NCI-H510A (cell line): ENCODE results near the gene REV1.
"Not testable (repeated sequence)": the region's sequence is repeated elsewhere in the genome, so short reads cannot be mapped to it uniquely, and the experiment has no call there.

Experiments
- DNase-seq: peaks from one replicate; lab custom pipeline; 2025; lab: John Stamatoyannopoulos, UW

The REV1 gene

DNA sequence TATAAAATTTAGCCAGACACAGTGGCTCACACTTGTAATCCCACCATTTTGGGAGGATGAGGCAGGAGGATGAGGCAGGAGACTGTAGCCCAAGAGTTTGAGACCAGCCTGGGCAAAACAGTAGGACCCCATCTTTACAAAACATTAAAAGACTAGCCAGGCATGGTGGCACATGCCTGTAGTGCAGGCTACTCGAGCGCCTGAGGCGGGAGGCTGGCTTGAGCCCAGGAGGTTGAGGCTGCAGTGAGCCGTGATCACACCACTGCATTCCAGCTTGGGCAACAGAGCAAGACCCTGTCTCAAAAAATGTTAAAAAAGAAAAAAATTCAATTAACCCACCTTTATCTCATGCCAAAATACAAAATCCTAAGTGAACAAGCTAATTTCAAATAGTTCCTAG, 4.0 kb downstream of the REV1 start:
- no peak for DNase-seq

DNA sequence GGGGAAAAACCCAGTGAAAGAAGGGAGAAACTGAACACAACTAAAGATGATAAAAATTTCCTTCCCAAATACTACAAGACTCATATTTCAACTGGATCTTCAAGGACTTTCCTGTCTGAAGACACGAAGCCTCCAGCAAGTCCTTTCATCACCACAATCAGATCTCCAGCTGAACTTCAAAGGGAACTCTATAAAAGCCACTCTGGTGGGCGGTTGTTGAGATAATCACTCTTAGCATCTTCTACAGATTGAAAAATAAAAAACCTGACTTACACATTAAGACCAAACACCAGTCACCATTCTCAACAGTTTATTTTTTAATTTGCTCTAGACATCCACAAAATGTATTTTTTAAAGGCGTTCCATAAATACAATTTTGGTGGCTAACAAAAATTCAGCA, 4.4 kb downstream of the REV1 start:
- no peak for DNase-seq

DNA sequence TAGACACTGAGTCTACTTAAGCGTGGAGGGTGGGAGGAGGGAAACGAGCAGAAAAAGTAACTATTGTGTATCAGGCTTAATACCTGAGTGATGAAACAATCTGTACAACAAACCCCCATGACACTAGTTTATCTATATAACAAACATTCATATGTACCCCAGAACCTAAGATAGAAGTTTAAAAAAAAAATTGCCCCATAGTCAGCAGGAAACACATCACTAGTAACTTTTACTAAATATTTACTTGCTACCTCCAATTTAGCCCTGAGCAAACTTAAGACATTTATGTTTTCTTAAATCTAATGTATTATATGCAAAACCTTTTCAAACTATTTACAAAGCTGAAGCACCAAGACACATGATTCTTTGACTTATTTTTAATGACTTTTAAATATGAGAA, 5.6 kb downstream of the REV1 start:
- no peak for DNase-seq

DNA sequence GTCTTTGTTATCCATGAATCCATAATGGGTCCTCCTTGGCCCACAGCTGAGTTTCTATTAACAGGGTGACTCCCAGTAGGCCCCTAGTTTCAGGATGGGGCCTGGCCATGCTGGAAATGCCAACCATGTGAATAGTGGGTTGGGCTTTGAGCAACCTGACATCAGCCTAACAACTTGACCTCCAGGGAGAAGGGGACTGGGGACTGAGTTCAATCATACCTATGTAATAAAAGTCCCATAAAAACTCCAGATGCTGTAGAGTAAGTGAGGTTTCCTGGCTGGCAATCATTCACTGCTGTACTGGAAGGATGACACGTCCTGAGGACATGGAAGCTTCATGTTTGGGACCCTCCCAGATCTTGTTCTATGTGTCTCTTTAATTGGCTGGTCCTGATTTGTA, 7.9 kb downstream of the REV1 start:
- DNase-seq, result no peak

DNA sequence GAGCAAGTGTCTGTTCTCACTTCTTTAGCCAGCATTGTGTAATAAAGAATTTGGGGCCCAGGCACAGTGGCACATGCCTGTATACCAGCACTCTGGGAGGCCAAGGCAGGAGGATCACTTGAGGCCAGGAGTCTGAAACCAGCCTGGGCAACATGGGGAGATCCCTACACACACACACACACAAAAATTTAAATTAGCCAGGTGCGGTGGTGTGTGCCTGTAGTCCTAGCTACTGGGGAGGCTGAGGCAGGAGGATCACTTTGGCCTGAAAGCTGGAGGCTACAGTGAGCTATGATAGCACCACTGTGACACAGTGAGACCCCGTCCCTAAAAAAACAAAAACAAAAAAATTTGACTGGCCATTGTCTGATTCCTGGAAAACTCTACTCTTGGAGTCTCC, 8.3 kb downstream of the REV1 start:
- no peak for DNase-seq

DNA sequence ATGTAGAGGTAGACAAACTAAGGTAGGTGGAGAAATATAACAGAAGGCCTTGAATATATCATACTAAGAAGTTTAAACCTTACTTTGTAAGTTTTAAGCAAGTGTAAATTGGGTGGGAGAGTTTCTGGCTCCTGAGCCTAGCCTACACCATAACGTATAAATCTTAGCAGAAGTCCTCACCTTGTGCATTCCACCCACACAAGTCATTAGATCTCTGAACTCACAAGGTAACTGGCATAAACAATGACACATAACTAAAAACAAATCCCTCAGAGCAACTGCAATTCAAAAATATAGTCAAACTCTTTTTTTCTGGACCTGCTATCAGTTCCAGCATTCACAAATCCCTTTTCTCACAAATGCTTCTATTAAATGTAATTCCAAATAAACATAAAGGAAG, 9.4 kb downstream of the REV1 start:
- DNase-seq, result no peak

DNA sequence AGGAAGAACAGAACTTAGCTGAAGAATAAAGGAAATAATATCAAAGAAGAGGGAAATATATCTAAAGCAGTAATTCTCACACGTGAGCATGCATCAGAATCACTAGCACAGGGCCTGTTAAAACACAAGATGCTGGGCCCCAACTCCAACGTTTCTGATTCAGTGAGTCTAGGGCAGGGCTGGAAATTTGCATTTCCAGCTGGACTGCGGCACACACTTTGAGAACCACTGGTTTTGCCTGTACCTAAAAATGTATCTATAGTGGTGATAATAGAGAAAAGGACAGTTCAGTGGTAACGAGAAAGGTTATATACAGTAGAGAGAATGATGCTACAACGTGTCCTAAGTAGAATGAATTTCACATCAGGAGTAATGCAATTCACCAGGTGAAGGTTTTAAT, 11.2 kb downstream of the REV1 start:
- DNase-seq, result no peak

DNA sequence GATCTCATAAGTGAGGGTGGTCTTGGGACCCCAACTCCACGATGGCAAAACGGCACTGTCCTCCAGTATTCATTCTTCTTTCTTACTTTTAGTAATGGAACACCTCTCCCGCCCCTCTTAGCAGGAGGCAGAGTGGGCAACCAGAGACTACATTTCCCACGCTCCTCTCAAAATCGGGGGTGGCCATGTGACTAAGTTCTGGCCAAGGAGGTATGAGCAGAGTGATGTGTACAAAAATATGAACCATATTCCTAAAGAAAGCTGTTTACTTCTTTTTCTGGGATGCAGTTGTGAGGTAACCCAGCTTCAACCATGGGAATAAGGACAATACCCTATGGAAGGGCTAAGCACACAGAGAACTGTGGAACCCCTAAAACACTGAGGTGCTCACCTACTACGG, 12.8 kb downstream of the REV1 start:
- DNase-seq, result no peak

DNA sequence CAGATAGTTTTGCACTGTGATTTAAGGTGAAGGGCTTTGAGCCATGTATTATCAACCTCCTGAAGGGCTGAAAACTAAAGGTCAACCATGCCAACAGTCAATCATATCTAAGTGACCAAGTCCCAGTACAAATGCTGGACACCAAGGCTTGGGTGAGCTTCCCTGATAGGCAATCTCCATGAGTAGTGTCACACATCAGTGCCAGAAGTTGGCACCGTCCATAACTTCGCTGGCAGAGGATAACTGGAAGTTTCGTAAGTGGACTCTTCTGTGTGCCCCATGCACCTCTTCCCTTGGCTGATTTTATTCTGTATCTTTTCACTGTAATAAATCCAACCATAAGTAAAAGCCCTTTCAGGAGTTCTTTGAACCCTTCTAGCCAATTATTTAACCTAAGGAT, 13.2 kb downstream of the REV1 start:
- DNase-seq, result no peak

DNA sequence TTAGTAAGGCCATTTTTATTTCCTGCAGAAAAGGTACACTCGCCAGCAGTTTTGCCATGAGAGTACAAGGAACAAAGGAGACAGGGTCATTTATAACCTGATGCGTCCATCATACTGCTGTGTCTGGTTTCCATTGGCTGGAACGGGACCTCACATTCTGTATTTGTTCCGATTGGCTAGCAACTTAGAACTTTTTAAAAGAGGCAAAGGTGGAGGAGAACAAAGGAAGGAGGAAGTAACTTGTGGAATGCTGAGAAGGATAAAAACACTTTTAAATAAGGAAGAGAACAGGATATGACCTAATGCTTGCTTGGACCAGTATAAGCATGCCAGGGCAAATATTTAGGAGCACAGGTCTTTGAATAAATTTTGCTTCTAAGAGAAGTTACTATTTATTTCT, 14.7 kb downstream of the REV1 start:
- DNase-seq, result not testable (repeated sequence)

DNA sequence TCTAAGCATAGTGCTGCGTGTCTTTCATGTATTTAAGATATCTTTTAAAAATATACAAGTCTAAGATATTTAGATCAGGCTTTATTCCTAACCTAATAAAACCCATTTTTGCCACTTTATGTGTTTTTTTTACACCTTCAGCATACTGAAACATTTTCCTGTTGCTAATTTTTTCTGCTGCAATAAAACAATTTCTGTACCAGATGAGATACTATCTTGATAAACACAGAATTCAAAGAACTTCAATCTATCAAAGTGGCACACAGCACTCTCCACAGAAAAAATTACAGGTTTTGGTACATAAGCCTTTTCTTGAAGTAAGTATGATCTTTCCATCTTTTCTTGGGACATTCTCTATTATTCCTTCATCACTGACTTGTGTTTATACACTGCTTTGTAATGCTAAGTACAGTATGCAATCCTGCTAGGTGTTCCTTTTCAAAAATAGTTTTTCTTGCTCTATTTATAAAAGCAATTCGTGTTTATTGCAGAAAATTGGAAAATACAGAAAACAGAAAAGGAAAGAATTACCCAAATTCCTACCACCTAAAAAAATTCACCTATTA, 16.2 kb downstream of the REV1 start:
- no peak for DNase-seq

DNA sequence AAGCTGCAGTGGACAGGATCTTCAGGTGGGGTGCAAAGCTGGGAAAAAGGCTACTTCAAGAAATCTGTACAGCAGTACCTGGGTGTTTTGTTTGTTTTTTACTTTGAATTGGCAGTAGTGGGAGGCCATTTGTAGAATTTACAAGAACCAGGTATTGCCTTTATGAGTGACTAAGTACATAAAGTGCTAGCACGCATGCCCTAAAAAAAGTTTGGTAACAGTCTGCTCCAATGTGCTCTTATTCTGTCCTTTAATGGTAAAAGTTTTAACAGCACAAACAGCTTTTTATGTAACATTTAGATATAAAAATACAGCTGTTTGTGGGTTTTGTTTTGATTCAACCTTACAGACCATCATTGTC, 17.2 kb downstream of the REV1 start:
- DNase-seq, result no peak

DNA sequence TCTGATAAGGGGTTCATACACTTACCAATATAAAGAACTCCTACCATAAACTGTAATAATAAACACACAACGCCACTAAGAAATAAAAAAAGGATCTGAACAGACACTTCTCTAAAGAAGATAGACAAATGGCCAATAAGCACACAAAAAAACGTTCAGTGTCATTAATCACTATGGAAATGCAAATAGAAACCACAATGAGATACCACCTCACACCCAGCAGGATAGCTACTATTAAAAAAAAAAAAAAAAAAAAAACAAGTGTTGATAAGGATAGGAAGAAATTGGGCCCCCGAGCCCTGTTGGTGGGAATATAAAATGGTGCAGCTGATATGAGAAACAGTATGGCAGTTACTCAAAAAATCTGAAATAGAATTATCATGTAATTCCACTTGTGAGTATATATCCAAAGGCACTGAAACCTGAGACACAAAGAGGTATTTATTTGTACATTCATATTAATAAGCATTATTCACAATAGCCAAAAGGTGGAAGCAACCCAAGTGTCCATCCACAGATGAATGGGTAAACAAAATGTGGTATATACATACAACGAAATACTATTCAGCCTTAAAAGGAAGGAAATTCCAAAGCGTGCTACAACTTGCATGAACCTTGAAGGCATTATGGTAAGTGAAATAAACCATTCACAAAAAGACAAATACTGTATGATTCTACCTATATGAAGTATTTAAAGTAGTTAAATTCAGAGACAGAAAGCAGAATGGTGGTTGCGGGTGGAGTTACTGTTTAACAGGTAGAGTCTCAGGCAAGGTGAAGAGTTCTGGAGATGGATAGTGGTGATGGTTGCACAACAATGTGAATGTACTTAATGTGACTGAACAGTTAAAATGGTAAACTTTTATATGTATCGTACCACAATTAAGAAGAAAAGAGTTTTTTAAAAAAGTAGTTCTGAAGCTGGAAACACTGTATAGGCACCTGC, 17.9 kb downstream of the REV1 start:
- DNase-seq, result no peak

DNA sequence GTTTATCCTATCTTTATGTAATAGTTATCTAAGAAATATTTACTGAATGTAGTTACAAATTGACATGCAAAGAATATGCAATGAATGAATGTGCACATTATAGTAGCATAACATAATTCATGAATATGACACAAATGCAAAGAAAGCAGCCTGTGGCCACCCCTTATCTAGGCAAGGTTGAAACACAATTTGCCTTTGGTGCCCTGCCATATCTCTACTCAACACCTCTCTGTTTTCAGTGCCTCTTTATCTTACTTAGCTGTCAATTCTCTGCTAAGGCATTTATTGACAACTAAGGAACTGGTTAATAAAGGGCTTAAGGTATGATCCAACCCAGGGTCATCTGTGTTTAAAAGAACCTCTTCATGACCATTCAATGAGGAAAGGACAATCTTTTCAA, 18.9 kb downstream of the REV1 start:
- no peak for DNase-seq

DNA sequence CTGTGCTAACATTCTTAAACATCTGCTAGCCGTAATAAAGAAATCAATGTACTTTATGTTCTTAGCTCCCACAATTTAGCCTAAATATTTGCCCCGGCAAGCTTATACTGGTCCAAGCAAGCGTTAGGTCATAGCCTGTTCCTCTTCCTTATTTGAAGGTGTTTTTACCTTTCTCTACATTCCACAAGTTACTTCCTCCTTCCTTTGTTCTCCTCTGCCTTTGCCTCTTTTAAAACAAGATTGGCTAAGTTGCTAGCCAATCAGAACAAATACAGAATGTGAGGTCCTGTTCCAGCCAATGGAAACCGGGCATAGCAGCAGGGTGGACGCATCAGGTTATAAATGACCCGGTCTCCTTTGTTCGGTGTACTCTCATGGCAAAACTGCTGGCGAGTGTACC, 19.4 kb downstream of the REV1 start:
- DNase-seq, result not testable (repeated sequence)

DNA sequence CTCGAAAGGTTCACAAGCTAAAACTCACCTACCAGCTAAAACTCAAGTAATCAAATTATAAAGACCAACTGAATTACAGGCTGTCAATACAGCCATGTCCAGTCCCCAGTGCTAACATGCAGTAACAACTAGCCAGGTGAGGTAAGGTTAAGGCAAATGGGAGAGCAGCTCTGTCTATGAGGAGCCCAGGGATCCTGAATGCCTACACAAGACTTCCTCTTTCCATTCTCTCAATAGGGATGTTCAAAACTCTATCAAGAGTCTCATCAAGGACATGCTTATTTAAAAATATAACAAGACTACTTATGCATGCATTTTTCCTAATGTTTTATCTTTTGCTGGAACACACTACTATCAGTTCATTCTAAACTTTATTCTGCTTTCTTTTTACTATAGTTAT, 20.4 kb downstream of the REV1 start:
- DNase-seq, result no peak

DNA sequence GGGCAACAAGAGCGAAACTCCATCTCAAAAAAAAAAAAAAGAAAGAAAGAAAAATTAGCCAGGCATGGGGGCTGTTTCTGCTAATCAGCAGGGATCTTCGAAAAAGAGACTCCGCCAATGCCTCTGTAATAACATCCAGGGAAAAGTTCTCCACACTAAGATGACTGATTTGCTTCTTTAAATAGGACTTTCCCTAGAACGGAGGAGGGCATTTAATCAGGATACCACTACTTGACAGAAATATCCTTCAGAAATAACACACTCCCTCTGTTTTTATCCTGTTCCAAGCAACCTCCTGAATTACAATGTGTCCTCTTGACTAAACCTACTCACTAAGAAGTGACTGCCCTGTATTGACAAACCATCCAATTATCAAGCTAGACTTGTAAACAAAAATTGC, 21.7 kb downstream of the REV1 start:
- no peak for DNase-seq

DNA sequence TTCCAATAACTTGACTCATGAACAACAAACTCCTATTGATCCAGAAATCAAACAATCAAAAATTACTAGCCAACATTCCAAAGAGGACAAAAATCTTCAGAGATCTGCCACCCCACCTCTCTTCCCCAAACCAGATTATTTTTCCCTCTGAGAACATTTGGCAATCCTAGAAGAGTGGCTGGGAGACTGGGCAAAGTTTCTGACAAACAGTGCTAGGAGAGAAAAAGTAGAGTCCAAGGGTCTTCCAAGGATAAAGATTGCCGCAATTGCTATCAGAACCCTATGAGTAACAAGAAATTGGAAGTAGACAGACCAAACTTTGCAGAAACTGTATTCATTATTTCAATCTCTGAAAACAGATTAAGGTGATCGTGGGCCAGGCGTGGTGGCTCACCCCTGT, 22.4 kb downstream of the REV1 start:
- no peak for DNase-seq

DNA sequence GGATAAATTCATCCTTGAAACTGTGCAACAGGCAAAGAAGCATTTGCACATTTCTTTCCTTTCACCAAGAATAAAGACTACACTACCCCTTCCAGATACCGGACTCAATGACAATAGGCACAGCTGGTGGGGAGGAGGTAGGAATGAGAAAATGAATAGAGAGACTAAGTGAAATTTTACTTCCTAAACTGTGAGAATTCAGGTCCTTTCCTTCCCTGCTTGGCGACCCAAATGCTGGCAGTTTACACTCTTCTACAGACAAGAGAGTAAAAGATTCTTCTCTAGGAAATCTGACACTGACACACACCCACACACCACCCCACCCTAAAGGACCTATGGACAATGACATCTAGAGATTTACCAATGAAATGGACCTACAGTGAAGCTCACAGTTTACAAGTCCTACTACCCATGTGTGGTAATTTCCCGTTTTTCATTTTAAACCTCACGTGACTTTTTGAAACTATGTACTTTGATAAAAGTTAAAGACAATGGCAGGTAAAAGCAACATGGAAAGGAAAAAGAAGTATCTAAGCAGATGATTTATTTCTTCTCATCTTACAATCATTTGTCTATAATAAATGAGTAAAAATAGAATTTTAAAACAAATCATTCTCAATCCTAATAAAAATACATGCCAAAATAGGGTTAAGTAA, 27.9 kb downstream of the REV1 start:
- DNase-seq, result no peak

DNA sequence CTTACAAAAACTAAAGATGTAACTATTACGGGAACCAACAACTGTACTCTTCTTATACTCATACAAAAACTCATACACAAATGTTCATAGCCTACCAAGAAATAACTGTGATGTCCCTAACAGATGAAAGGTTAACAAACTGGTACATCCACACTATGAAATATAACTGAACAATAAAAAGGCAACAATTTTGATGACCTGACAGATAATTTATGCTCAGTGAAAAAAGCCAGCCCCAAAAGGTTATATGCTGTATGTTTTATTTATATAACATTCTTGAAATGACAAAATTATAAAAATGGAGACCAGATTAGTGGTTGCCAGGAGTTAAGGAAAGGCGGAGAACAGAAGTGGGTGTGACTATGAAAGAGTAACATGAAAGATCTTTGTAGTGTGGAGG, 31.3 kb downstream of the REV1 start:
- DNase-seq, result no peak

DNA sequence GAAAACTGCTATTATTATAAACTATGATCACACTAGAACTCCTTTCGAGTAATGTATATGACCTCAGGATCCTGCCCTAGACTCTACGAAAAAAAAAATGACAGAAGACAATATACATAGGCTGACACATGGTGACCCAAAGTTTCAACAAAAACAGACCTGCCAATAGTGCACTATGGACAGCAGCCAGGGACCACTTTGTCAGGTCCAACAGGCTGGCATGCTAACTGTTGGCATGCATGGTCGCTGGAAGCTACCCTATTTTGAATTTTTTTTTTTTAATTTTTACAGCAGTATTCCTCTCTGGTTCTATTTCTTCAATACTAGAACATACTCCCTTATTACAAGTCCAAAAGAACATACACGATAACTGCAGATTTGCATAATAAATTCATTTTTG, 38.1 kb downstream of the REV1 start:
- no peak for DNase-seq

DNA sequence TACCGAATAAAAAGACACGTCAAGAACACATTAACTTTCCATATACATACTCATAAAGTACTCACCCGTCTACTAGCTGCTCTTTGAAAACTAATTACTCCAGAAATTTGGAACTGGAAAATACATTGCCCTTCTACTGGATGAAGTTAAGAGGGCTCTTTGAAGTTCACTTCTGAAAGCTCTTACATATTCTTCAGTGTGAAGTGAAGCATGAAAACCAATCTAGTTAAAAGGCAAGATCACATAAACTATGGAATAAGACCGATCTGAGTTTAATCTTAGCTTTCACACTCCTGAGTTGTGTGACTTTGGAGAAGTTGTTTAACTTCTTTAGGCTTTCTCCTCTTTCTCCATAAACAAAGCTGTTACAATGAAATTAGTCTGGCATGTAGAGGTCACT, 38.5 kb downstream of the REV1 start:
- no peak for DNase-seq

DNA sequence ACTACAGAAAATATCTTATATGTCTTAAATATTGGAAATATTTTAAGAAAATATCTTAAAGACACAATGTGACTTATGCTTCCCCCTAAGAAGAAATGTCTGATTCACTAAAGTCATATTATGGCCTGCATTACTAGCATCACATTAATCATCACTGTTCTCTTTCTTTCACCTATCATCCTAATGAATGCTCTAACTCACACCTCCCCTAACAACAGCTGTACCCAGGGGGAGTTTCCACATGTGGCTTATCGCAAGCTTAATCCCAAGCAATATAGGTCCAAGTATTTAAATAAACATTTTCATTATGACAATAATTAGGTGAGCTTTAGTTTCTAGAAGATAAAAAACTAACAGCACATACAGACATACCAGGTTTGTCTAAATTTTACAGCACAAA, 39.6 kb downstream of the REV1 start:
- no peak for DNase-seq
